IPS-11a (cell line): ENCODE measurements around the gene SPTB.
"Not testable (repeated sequence)": the region's sequence is repeated elsewhere in the genome, so short reads cannot be mapped to it uniquely, and the experiment has no call there.

ENCODE experiments used
- H3K4me3 ChIP-seq: one replicate; pipeline ENCODE4 v1.5.1; 2013; ENCODE audit warnings: low read depth, low read length, control low read depth

SPTB gene

GRCh38 chr14:64825006-64825405 is 54.7 kb downstream of the SPTB start:
- H3K4me3 ChIP-seq: no peak overlapping the region

GRCh38 chr14:64824471-64824870 is 55.2 kb downstream of the SPTB start:
- no peak overlapping the region for H3K4me3 ChIP-seq

- no peak overlapping the region for H3K4me3 ChIP-seq
These were observed 56.3 kb downstream of the SPTB start for GRCh38 chr14:64823305-64823861.

GRCh38 chr14:64821651-64822050 is 58.1 kb downstream of the SPTB start:
- no peak overlapping the region for H3K4me3 ChIP-seq

DNA sequence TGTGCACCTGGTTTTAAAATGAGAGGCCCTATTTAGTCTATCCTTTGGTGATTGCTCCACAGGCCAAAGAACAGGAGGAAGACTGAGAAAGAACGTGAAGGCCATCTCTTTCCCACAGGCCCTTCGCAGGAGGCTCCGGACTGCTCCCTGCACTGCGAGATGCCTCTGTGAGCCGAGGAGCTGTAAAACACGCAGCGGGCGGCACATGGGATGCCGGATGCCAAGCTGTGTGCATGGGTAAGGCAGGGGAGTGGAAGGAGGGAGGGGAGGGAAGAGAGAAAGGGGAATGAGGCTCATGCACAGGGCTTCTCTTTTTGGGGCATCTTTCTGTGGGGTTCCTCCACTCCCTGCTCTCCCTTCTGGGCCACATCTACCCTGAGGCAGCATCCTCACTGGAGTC is 61.6 kb downstream of the SPTB start:
- H3K4me3 ChIP-seq: no peak overlapping the region

GRCh38 chr14:64817631-64818030 is 62.1 kb downstream of the SPTB start:
- H3K4me3 ChIP-seq: no peak overlapping the region

- H3K4me3 ChIP-seq: no peak overlapping the region
These were observed 63.4 kb downstream of the SPTB start for GRCh38 chr14:64816221-64816783.

GRCh38 chr14:64815257-64815656 is 64.5 kb downstream of the SPTB start:
- no peak overlapping the region for H3K4me3 ChIP-seq

- H3K4me3 ChIP-seq: no peak overlapping the region
These were observed 67.3 kb downstream of the SPTB start for GRCh38 chr14:64812412-64812811.

DNA sequence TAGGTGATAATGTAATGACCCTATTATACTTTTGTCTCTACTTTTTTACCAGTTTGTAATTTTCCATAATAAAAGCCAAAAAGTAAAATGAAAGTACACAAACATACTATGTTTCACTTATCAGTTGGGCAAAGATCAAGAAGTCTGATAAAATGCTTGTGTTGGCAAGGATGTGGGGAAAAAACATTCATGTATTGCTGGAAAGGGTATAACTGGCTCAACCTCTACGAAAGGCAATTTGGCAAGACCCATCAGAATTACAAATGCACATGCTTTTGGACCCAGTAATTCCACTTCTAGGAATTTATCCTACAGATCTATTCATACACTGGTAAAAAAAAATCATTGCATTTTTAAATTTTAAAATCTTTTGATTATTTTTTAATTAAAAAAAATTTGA is 68.0 kb downstream of the SPTB start:
- H3K4me3 ChIP-seq: no peak overlapping the region

GRCh38 chr14:64808449-64808848 is 71.3 kb downstream of the SPTB start:
- no peak overlapping the region for H3K4me3 ChIP-seq

DNA sequence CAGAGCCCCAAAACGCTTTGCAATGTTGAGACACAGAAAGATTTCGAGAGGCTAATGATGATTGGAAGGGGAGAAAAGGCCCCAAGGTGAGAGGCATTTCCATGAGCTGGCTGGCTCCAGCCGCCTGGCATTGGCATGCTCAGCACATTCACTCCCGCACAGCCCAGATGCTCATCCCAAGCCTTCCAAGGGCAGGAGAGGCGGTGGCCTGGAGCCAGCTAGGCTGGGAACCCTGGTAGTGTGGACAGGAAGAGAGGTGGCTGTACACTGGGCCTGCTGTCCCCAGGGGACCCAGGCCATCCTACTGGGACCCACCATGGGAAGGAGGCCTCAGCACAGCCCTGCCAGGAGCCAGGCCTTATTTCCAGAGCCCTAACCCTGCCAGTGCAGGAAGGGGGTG is 72.2 kb downstream of the SPTB start:
- H3K4me3 ChIP-seq: no peak overlapping the region

- H3K4me3 ChIP-seq: no peak overlapping the region
These were observed 72.7 kb downstream of the SPTB start for GRCh38 chr14:64806862-64807495.

GRCh38 chr14:64806202-64806861 is 73.4 kb downstream of the SPTB start:
- no peak overlapping the region for H3K4me3 ChIP-seq

- not testable (repeated sequence) for H3K4me3 ChIP-seq
These were observed 74.1 kb downstream of the SPTB start for GRCh38 chr14:64805646-64806045.

- no peak overlapping the region for H3K4me3 ChIP-seq
These were observed 74.9 kb downstream of the SPTB start for GRCh38 chr14:64804754-64805260.

- no peak overlapping the region for H3K4me3 ChIP-seq
These were observed 77.9 kb downstream of the SPTB start for GRCh38 chr14:64801800-64802199.

DNA sequence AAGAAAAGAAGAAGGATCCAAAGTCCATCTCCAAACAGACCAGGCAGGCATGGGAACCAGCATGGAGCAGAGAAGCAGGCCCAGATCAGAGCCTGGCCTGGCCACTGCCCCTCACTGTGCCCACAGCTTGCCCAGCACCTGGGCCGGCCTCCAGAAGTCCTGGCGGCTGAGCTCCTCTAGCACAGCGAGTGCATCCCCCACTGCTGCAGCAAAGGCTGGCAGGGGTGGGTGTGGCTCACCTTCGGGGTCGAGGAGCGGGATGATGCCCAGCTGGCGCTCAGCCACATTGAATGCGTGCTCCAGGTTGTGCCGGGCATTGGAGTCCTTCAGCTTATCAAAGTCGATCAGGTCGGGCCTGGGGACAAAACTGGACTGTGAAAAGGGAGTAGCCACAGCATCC is 78.7 kb downstream of the SPTB start:
- no peak overlapping the region for H3K4me3 ChIP-seq

GRCh38 chr14:64800000-64800399 is 79.7 kb downstream of the SPTB start:
- no peak overlapping the region for H3K4me3 ChIP-seq

- H3K4me3 ChIP-seq: no peak overlapping the region
These were observed 80.2 kb downstream of the SPTB start for GRCh38 chr14:64799555-64799954.

GRCh38 chr14:64796369-64796768 is 83.3 kb downstream of the SPTB start:
- H3K4me3 ChIP-seq: no peak overlapping the region

GRCh38 chr14:64795921-64796320 is 83.8 kb downstream of the SPTB start:
- H3K4me3 ChIP-seq: no peak overlapping the region
